K562 (cell line): ENCODE measurements around the gene SYT13. TPM values are rescaled to one million over a fixed set of nuclear protein-coding genes. Genes with fewer than 3 reads are reported as not detected.

Experiments used
- ATAC-seq: fragments of 200-7000 bp; cut with Tn5 transposase; 3 replicates; pipeline ENCODE4 v1.9.1; 2020; ENCODE audit warnings: moderate library complexity
- BruUV-seq: library from RNA; stranded (reverse); fragments of 400-500 nt; replicated peaks from 2 replicates; lab custom pipeline; 2021; lab: Mats Ljungman, UMichigan
- CTCF ChIA-PET: fragments of 300-600 bp; formaldehyde crosslinking; extraction: SDS; loops from one replicate; lab custom pipeline; 2021; ENCODE audit warnings: low intra/inter-chr PET ratio; lab: Yijun Ruan, JAX
- POLR2A ChIA-PET: fragments of 300-600, 350-650 bp; sonication (Branson Sonifier 250); formaldehyde crosslinking; extraction: SDS; loops from one replicate; lab custom pipeline; 2021; ENCODE audit warnings: antibody characterized with exemption, inconsistent platforms; lab: Yijun Ruan, JAX
- DNase-seq, 4 experiments: peaks; one replicate each; pipeline versions ENCODE4 v3.0.0 to v3.0.0-alpha.2; 2011 to 2018; ENCODE audit warnings: low spot score in 3 of 4, mixed read lengths in 3 of 4; ENCODE audit errors: extremely low read depth in 1 of 4
- FAIRE-seq: peaks from 2 replicates; lab custom pipeline; 2011; peaks lifted over from hg19 to GRCh38; lab: Jason Lieb, UNC
- H2AFZ ChIP-seq: 2 replicates; pipeline ENCODE4 v1.6.0; 2011; ENCODE audit warnings: low read depth, low read length, control low read depth, inconsistent platforms
- H3K27ac ChIP-seq: fragments of 200-600 bp; 3 replicates; pipeline ENCODE4 v1.8.0; 2011; ENCODE audit warnings: low read depth, mild to moderate bottlenecking, control low read depth, inconsistent platforms, low read length, moderate library complexity, mixed read lengths; ENCODE audit errors: extremely low read depth
- H3K27me3 ChIP-seq, 2 experiments: fragments of 300-600 bp in 1 of 2; 2 replicates in 1 of 2; 3 replicates in 1 of 2; pipeline versions ENCODE4 v1.6.0 to v1.8.0; 2011; ENCODE audit warnings: inconsistent platforms in 2 of 2, low read length in 2 of 2, mild to moderate bottlenecking in 1 of 2, mixed read lengths in 1 of 2, moderate library complexity in 1 of 2; ENCODE audit not compliant: control insufficient read depth in 2 of 2, insufficient read depth in 2 of 2
- H3K36me3 ChIP-seq: fragments of 300-600 bp; 3 replicates; pipeline ENCODE4 v1.8.0; 2011; ENCODE audit warnings: mild to moderate bottlenecking, low read length, inconsistent platforms; ENCODE audit not compliant: control insufficient read depth, insufficient read depth
- H3K4me1 ChIP-seq, 2 experiments: fragments of 200-600 bp in 1 of 2; replicated peaks in 1 of 2; 2 replicates in 1 of 2; 3 replicates in 1 of 2; pipeline versions ENCODE4 v1.5.1 to v1.8.0; 2011; ENCODE audit warnings: inconsistent platforms in 2 of 2, low read length in 2 of 2, mild to moderate bottlenecking in 1 of 2, mixed read lengths in 1 of 2, moderate library complexity in 1 of 2; ENCODE audit not compliant: control insufficient read depth in 2 of 2, insufficient read depth in 2 of 2
- H3K4me2 ChIP-seq: 2 replicates; pipeline ENCODE4 v1.6.1; 2011; ENCODE audit warnings: low read length, control low read depth, inconsistent platforms, mixed read lengths; ENCODE audit not compliant: insufficient read depth
- H3K4me3 ChIP-seq: fragments of 200-600 bp; sonication (generic), shearing (Covaris generic); 2 replicates; pipeline ENCODE4 v1.5.1; 2016; ENCODE audit warnings: control low read depth, inconsistent platforms
- H3K79me2 ChIP-seq: fragments of 200-600 bp; 3 replicates; pipeline ENCODE4 v1.8.0; 2011; ENCODE audit warnings: low read length, inconsistent platforms; ENCODE audit not compliant: control insufficient read depth, insufficient read depth
- H3K9ac ChIP-seq, 2 experiments: 2 replicates each; pipeline versions ENCODE4 v1.6.0 to v1.6.1; 2011; ENCODE audit warnings: low read depth in 2 of 2, low read length in 2 of 2, control low read depth in 1 of 2, inconsistent platforms in 1 of 2, mild to moderate bottlenecking in 1 of 2, mixed read lengths in 1 of 2; ENCODE audit not compliant: insufficient read depth in 1 of 2
- H3K9me1 ChIP-seq: one replicate; pipeline ENCODE4 v1.6.0; 2011; ENCODE audit warnings: inconsistent platforms, mild to moderate bottlenecking, low read length, moderate library complexity; ENCODE audit not compliant: control insufficient read depth, insufficient read depth
- H3K9me3 ChIP-seq: replicated peaks from 2 replicates; pipeline ENCODE4 v1.5.1; 2011; ENCODE audit warnings: low read depth, low read length, inconsistent platforms; ENCODE audit not compliant: control insufficient read depth, insufficient read depth
- H4K20me1 ChIP-seq: replicated peaks from 2 replicates; pipeline ENCODE4 v1.6.1; 2011; ENCODE audit warnings: low read length, inconsistent platforms, mixed read lengths; ENCODE audit not compliant: control insufficient read depth, insufficient read depth
- ATF3 ChIP-seq, 2 experiments: fragments of 450-650 bp in 1 of 2; sonication (generic) in 1 of 2; formaldehyde crosslinking in 1 of 2; IDR thresholded peaks in 1 of 2; conservative IDR thresholded peaks in 1 of 2; 2 replicates each; pipeline versions ENCODE4 v1.6.1 to v1.8.1; 2016 to 2023; ENCODE audit warnings: mild to moderate bottlenecking in 2 of 2, moderate library complexity in 2 of 2, inconsistent platforms in 1 of 2, missing genetic modification reagents in 1 of 2
- CREB3L1 ChIP-seq: fragments of 450-650 bp; IDR thresholded peaks from 2 replicates; pipeline ENCODE4 v1.6.1; 2014; ENCODE audit warnings: low read depth, mild to moderate bottlenecking, moderate library complexity, borderline replicate concordance
- FOSL1 ChIP-seq: fragments of 200-800 bp; sonication (Bioruptor generic); conservative IDR thresholded peaks from 2 replicates; pipeline ENCODE4 v1.6.1; 2016; ENCODE audit warnings: missing genetic modification characterization, missing compliant biosample characterization
- HMGN3 ChIP-seq: IDR thresholded peaks from 2 replicates; pipeline ENCODE4 v1.6.1; 2011; ENCODE audit warnings: borderline replicate concordance, low read depth, mild to moderate bottlenecking, mixed read lengths, low read length; ENCODE audit not compliant: insufficient read length; ENCODE audit errors: extremely low read depth
- NFYB ChIP-seq: IDR thresholded peaks from 2 replicates; pipeline ENCODE4 v1.6.1; 2011; ENCODE audit warnings: mild to moderate bottlenecking, moderate library complexity; ENCODE audit not compliant: insufficient read length; ENCODE audit errors: extremely low read depth
- NR2F6 ChIP-seq: fragments of 450-650 bp; formaldehyde crosslinking; IDR thresholded peaks from 2 replicates; pipeline ENCODE4 v1.4.0; 2020; ENCODE audit warnings: mild to moderate bottlenecking
- ZNF253 ChIP-seq: fragments of 250-450 bp; sonication (Bioruptor Pico); conservative IDR thresholded peaks from 2 replicates; pipeline ENCODE4 v1.6.1; 2021; ENCODE audit warnings: mild to moderate bottlenecking
- WGBS: fragments of 100-300 bp; shearing (Covaris generic); methylation state at CpG from one replicate; pipeline ENCODE4 v1.1.6; 2016; ENCODE audit warnings: low coverage, mixed read lengths; ENCODE audit not compliant: insufficient coverage; ENCODE audit errors: missing lambda C conversion rate; 5-methylcytosine and 5-hydroxymethylcytosine counted together
- in situ Hi-C: fragments of 300-500 bp; cut with MboI; formaldehyde crosslinking; loops from 4 replicates; pipeline ENCODE4 v1.15.0; 2018; ENCODE audit warnings: inconsistent platforms, mixed read lengths
- intact Hi-C: fragments of 100-400 bp; cut with micrococcal nuclease; formaldehyde crosslinking; loops from 2 replicates; pipeline ENCODE4 v1.14.2; 2022
- polyA plus RNA-seq, 8 experiments: library from polyadenylated mRNA; depleted of rRNA in 4 of 8; stranded (reverse) in 5 of 8; unstranded in 3 of 8; fragments of >200 nt; fragmentation: Nextera tagmentation in 2 of 8; fragmentation: Illumina TruSeq in 1 of 8; extraction: Ambion mirVana in 2 of 8; extraction: Trizol in 1 of 8; gene quantifications; 2 replicates each; pipeline versions ENCODE4 v1.2.1 to v1.2.3, GENCODE V29; 2011 to 2014; ENCODE audit warnings: inconsistent platforms in 1 of 8, missing spikeins in 1 of 8
- total RNA-seq, 7 experiments: library from RNA; depleted of rRNA in 6 of 7; stranded (reverse); fragments of >200 nt in 6 of 7; fragmentation: Illumina TruSeq in 2 of 7; extraction: Trizol in 2 of 7; gene quantifications; 2 replicates each; pipeline versions ENCODE4 v1.2.1 to v1.2.3, GENCODE V29; 2011 to 2021; ENCODE audit warnings: low replicate concordance in 1 of 7

SYT13 gene
- total and polyA plus RNA-seq, 9 of the 15 experiments (the other 6 are each of a cell fraction or from before 2014, with no cell fraction given) = under 0.01 to 0.13 (median 0.08) TPM; not detected in 2

- no TSS peak for BruUV-seq
- Histone ChIP-seq H3K79me2 (no peaks in the 10 kb centered on the region), H3K9me1 (no peaks in the 10 kb centered on the region), H3K9me3 (no peaks in the 10 kb centered on the region), H3K27ac (no peak overlapping the region), H3K4me1 (peaks cover 0 to 5% of the 10 kb centered on the region in 2 experiments; a peak in 2 of 5 replicates), H4K20me1 (no peaks in the 10 kb centered on the region; the same call in 1 of the 2 replicates), H3K36me3 (no peaks in the 10 kb centered on the region), H3K4me2 (no peak overlapping the region), H3K4me3 (no peak overlapping the region), H3K9ac (no peak overlapping the region), H2AFZ (no peak overlapping the region), H3K27me3 (peaks cover 13 to 23% of the 10 kb centered on the region in 2 experiments; a peak in 3 of 5 replicates)
- WGBS = 0% methylated on average over 1 of the region's 1 CpG
- FAIRE-seq = no peak
- TF ChIP-seq ZNF253 (CRISPR knock-in tag) (no peak), NR2F6 (CRISPR knock-in tag) (no peak), NFYB (no peak), FOSL1 (tag) (peak; percentile 76), ATF3 (IDR thresholded peaks at IDR 0.05) (0 out of 2 replicates have a peak, but pooled peaks have one; percentile 16), ATF3 (CRISPR knock-in tag; conservative IDR thresholded peaks at IDR 0.05) (no peak), HMGN3 (no peak), CREB3L1 (no peak)
- no peak for ATAC-seq
- CTCF ChIA-PET = interaction anchor here (1.1 kb wide), 1 partner anchor 179 kb away, joined by 4 read pairs; no protein-coding TSS in a partner anchor
- intact Hi-C loops = no loop called here
- no peak for DNase-seq
- in situ Hi-C loops = loop anchor here (25.0 kb wide), 1 partner anchor 177 kb away; no protein-coding TSS in a partner anchor
- POLR2A ChIA-PET = interaction anchor here (0.7 kb wide), 1 partner anchor 185 kb away, joined by 3 read pairs; no protein-coding TSS in a partner anchor
These were observed 3.2 kb upstream of the SYT13 start for GRCh38 chr11:45289369-45289768.
